WI38 (cell line): ENCODE data around the gene CDCP2.
"Not testable (repeated sequence)": the region's sequence is repeated elsewhere in the genome, so short reads cannot be mapped to it uniquely, and the experiment has no call there.

Experiments used
- H3K4me3 ChIP-seq: 2 replicates; pipeline ENCODE4 v1.5.1; 2011; ENCODE audit warnings: low read depth, mild to moderate bottlenecking, control low read depth, low read length
- TF ChIP-seq, protein P1 (sequence below): IDR thresholded peaks from 2 replicates; pipeline ENCODE4 v1.5.1; 2012; ENCODE audit warnings: low read depth, mild to moderate bottlenecking, control low read depth, low read length

CDCP2 gene

DNA sequence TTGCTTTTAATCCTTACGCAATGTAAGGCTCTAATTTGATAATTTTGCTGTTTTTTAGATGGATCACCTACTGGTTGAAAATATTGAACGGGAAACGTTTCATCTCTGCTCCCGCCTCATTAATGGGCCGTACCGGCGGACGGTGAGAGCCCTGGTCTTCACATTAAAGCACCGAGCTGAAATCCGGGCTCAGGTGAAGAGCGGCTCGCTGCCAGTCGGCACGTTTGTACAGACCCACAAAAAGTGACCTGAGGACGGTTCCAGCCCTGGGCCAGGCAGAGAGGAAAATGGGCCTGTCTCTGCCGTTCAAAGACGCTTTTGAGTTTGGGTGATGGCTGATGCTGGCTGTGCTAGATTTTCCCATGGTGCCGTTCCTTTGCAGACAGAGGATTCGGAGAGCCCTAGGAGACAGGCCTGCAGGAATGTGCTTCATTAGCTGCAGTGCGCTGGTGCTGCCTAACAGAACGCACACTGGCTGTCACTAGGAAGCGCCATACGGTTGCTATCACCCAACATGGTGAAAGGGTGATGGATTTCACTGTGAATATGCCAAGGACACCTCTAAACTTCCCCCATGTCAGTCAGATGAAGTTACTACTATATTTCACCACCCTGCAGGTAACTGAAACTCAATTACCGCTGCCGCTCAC is 56.4 kb downstream of the CDCP2 start:
- TF ChIP-seq, protein P1, sequence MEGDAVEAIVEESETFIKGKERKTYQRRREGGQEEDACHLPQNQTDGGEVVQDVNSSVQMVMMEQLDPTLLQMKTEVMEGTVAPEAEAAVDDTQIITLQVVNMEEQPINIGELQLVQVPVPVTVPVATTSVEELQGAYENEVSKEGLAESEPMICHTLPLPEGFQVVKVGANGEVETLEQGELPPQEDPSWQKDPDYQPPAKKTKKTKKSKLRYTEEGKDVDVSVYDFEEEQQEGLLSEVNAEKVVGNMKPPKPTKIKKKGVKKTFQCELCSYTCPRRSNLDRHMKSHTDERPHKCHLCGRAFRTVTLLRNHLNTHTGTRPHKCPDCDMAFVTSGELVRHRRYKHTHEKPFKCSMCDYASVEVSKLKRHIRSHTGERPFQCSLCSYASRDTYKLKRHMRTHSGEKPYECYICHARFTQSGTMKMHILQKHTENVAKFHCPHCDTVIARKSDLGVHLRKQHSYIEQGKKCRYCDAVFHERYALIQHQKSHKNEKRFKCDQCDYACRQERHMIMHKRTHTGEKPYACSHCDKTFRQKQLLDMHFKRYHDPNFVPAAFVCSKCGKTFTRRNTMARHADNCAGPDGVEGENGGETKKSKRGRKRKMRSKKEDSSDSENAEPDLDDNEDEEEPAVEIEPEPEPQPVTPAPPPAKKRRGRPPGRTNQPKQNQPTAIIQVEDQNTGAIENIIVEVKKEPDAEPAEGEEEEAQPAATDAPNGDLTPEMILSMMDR: no peak
- no peak overlapping the region for H3K4me3 ChIP-seq

DNA sequence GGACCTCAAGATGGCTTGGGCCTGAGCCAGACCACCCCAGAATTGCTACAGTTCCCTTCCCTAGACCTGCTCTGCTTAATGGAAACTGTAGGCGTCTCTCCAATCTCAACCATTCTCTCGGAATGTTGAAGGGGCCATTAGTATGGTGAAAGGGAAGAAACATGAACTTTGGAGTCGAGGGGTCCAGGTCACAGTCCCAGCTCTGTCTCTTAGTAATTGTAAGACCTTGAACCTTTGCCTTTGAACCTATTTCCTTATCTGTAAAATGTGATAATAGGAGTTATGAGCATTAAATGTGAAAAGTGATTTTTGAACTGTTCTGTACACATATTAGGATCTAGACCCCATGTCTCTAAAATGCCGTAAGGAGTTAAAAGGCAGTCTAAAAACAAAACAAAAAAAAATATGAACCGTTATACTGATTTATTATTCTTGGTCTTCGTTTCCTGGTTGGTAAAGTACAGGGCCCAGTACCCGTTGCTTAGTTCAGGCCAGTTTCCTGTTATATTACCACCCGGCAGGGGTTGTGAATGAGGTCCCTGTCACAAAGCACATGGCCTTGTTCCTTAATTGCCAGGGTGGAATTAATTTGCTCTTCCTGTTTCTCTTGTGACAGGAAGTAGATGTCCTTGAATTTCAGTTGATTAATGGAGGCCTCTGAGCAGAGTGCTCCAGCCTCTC is 57.1 kb downstream of the CDCP2 start:
- no peak overlapping the region for H3K4me3 ChIP-seq
- TF ChIP-seq, protein P1: no peak

DNA sequence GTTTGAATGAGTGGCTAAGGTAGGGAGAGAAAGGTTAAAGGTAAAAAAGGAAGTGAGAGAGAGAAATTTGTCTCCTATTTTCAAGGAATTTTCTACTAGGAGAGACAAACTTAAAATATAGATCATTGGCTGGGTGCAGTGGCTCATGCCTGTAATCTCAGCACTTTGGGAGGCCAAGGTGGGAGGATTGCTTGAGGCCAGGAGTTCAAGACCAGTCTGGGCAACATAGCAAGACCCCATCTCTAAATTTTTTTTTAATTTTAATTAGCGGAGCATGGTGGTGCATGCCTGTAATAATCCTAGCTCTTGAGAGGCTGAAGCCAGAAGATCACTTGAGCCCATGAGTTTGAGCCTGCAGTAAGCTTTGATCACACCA is 58.1 kb downstream of the CDCP2 start:
- H3K4me3 ChIP-seq: not testable (repeated sequence)

DNA sequence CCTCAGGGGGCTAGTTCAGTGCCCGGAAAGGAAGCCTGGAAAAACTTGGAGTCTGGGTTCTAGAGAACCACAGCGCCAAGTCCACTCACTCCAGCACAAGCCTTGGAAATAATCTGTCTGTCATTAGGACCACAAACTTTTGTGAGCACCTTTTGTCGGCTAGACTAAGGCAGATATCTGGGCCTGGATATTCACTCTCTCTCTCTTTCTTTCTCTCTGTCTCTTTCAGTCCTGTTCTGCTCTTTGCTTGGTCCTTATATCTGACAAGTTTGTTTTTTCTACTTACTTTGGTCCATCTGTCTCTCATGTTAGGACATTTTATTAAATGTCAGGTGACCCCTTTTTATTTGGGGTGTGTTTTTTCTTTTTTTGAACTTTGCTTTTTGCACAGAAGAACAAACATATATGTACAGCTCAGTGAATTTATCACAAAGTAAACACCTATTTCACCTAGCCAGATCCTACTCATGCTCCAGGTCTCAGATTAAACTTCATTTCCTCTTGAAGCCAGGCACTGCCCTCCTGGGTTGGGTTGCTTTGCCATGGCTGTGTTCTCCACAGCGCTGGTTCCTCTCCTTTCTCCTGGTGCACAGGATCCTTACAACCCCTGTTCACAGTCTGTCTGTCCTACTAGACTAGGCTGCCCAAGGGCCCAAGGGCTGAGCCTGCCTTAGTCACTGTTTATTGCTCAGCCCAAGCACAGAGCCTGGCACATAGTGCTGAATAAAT is 58.6 kb downstream of the CDCP2 start:
- TF ChIP-seq, protein P1: no peak
- H3K4me3 ChIP-seq: no peak overlapping the region

DNA sequence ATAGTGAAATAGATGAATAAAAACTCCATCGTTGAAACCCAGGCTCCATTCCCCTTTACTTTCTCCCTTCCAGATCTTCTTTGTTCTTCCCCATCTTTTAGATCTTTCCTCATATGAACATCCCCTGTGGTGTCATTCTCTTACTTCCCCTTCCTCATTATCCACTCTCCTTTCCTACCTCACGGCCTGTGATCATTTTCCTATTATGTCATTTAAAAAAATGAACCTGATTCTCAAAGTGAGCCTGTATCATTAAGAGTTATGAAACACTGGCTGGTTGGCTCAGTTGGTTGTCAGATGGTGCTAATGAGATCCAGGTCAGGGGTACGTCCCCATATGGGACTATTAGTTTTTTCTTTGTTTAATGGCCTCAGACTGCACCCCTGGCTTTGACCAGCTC is 61.1 kb downstream of the CDCP2 start:
- no peak overlapping the region for H3K4me3 ChIP-seq
- TF ChIP-seq, protein P1: no peak

DNA sequence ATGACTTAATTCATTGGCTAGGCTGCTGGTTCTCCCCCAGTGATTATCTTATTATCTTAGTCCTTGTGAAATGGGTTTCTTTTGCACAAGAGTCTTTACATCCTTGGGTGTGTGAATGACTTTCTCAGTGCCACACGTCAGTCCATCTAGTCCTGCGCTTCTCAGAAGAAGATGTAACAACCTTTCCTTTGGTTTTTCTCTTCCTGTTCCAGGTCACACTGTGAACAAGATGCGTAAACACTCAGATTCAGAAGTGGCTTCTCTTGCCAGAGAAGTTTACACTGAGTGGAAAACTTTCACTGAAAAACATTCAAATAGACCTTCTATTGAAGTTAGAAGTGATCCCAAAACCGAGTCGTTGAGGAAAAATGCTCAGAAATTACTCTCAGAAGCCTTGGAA is 64.4 kb downstream of the CDCP2 start:
- TF ChIP-seq, protein P1: no peak
- H3K4me3 ChIP-seq: no peak overlapping the region

DNA sequence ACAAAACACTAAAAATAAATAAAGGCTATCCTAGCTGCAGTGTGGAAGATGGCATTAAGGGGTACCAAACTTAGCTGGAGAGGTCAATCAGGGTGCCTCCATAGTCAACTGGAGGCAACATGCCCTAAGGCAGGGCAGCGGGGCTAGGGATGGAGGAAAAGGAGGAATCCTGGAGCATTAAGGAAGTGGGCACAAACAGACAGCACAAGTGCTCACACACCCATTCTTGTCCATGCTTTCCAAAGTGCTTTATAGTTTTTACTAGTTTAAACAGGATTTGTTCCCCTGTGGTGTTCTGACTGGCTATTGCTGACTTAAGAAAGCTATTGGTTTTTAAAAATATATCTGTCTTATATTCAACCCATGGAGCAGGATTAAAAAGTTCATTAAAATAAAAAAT is 66.0 kb downstream of the CDCP2 start:
- TF ChIP-seq, protein P1: no peak
- no peak overlapping the region for H3K4me3 ChIP-seq
